HepG2 (cell line): Measurements from ENCODE around the gene WWP2.

Experiments used
- EHMT2 ChIP-seq: fragments of 200-600 bp; sonication (generic); IDR thresholded peaks from 2 replicates; pipeline ENCODE4 v1.7.0; 2017; ENCODE audit warnings: antibody characterized with exemption, low read depth, low read length, borderline replicate concordance
- NFE2L2 ChIP-seq: fragments of 150-350 bp; IDR thresholded peaks from 2 replicates; pipeline ENCODE4 v1.6.1; 2014; ENCODE audit warnings: low read length
- SP1 ChIP-seq, 2 experiments: fragments of 450-650 bp in 1 of 2; sonication (generic) in 1 of 2; formaldehyde crosslinking in 1 of 2; IDR thresholded peaks; 2 replicates each; pipeline versions ENCODE4 v1.4.0 to v1.6.1; 2016 to 2020; ENCODE audit warnings: missing genetic modification reagents in 1 of 2
- STAT5B ChIP-seq: sonication (generic); formaldehyde crosslinking; IDR thresholded peaks from 2 replicates; pipeline ENCODE4 v1.4.0; 2020; ENCODE audit warnings: missing genetic modification reagents
- TFAP4 ChIP-seq: sonication (generic); IDR thresholded peaks from 2 replicates; pipeline ENCODE4 v1.6.1; 2016; ENCODE audit warnings: low read depth, borderline replicate concordance
- ZNF274 ChIP-seq: sonication (generic); formaldehyde crosslinking; IDR thresholded peaks from 2 replicates; pipeline ENCODE4 v1.5.1; 2020; ENCODE audit warnings: mild to moderate bottlenecking, missing genetic modification reagents

GRCh38 chr16:69906838-69907401 is 144.8 kb downstream of the WWP2 start:
- TF ChIP-seq STAT5B (CRISPR knock-in tag) (no peak), TFAP4 (no peak), SP1 (IDR thresholded peaks at IDR 0.05) (no peak), SP1 (CRISPR knock-in tag; IDR thresholded peaks at IDR 0.05) (no peak), NFE2L2 (no peak), EHMT2 (no peak), ZNF274 (no peak)
